Measurements from ENCODE around the gene BTF3L4. TPM values are rescaled to one million over a fixed set of nuclear protein-coding genes. Genes with fewer than 3 reads are reported as not detected.

The BTF3L4 gene
- total RNA-seq, 1 donor from 2014 or later: 34.5 TPM

GRCh38 chr1:52119301-52120079 is 63.4 kb downstream of the BTF3L4 start:
- intact Hi-C loops (cut with micrococcal nuclease): loop anchor here (10.0 kb wide), 1 partner anchor 645 kb away; no protein-coding TSS in a partner anchor

- intact Hi-C loops (cut with micrococcal nuclease): loop anchor here (10.0 kb wide), 1 partner anchor 642 kb away; no protein-coding TSS in a partner anchor
Observed at GRCh38 chr1:52122384-52122783, 66.3 kb downstream of the BTF3L4 start.

DNA sequence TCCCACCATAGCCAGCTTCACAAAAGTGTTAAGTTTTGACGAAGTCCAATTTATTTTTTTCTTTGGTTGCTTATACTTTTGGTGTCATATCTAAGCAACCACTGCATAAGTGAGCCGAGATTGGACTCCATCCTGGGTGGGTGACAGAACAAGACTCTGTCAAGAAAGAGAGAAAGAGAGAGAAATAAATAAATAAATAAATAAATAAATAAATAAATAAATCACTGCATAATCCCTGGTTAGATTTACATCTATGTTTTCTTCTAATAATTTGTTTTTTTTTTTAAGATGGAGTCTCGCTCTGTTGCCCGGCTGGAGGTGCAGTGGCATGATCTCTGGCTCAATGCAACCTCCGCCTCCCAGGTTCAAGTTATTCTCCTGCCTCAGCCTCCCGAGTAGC is 67.5 kb downstream of the BTF3L4 start:
- intact Hi-C loops (cut with micrococcal nuclease): loop anchor here (10.0 kb wide), 1 partner anchor 641 kb away; no protein-coding TSS in a partner anchor

DNA sequence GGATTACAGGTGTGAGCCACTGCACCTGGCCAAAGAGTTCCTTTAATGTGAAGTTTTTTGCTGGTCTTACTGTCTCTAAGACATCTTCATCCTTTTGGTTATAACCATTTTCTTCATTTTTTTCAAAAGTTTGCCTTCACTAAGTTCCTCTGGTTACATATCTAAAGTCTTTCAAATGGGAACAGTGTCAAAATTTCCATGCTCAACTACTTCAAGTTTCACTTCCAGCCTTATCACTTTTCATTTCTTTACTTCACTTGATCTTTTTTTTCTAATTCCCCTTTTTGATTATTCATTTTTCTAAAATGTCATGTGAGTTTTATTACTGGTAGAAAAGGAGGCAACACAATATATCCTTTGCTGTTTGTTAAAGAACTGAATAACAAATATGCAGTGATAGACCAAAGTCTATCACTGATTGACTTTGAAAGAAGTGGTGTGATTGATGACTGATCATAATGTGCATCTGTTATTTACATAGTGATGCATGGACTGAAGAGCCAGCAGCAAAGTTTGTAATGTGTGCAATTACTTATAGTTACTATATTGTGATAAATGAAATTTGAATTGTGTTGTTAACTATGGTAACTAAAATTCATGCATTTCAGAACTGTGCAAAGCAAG is 69.8 kb downstream of the BTF3L4 start:
- intact Hi-C loops (cut with micrococcal nuclease): loop anchor here (5.0 to 10.0 kb wide), 2 partner anchors 171 to 639 kb away; no protein-coding TSS in a partner anchor

- intact Hi-C loops (cut with micrococcal nuclease): loop anchor here (1.0 to 10.0 kb wide), 3 partner anchors 170 to 637 kb away; no protein-coding TSS in a partner anchor
Observed at GRCh38 chr1:52127181-52128180, 71.4 kb downstream of the BTF3L4 start.

DNA sequence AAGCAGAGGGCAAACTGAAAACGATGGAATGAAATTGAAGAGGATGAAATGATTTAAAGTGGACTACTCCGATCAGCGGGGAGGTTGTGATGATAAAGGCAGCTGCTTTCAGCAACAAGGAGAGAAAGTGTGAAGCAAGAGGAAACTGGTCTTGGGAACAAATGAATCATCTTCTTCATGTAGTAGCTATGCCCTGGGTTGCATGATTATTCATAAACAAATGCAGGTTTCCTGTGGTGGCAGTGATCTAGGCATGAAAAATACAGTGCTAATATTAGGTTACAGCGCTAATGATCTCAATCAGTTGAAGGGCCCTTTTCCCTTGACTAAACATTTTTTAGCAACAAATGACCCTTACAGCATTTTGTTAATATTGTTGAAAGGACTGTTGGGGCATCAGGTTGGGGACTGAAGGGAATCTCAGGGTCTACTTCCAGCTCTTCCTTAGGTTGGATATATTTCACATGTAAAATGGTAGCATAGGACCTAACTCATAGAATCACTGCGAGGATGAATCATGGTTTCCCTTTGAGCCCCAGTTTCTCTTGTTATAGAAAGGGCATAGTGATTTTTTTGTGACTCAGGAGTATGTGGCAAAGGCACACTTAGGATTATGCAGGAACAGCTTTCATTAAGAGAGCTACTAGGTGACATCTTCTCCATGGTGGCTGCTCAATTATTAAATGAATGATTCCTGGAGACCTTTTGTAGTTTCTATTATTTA is 83.9 kb downstream of the BTF3L4 start:
- intact Hi-C loops (cut with micrococcal nuclease): loop anchor here (2.0 to 10.0 kb wide), 6 partner anchors 83 to 562 kb away; partner anchors contain the start of genes BTF3L4, KTI12, NRDC and ORC1

Other genes starting within 250 kb of the BTF3L4 start
- 200 TPM in 2 replicates for gene NRDC, start 177.6 kb upstream of the BTF3L4 start, total RNA-seq
- 0.02 TPM in 1 of 2 replicates, not detected in the other for gene RAB3B, start 65.6 kb upstream of the BTF3L4 start, total RNA-seq
- 14.6 and 16.5 TPM in 2 replicates for gene KTI12, start 22.5 kb upstream of the BTF3L4 start, total RNA-seq
- 53.1 and 59.7 TPM in 2 replicates for gene TXNDC12, start 1.1 kb upstream of the BTF3L4 start, total RNA-seq
- 1.2 and 1.4 TPM in 2 replicates for gene ZFYVE9, start 85.8 kb downstream of the BTF3L4 start, total RNA-seq

Data from T-helper 1 cell treated with Interleukin-12 subunit alpha and Interleukin-12 subunit beta and Interleukin-4 antibody, amounts not matched to agents 30 ng/mL and 1 ng/mL, for 36 hours (primary cell).